AG09309 (cell line): ENCODE results near the gene CABP4.
"Not testable (repeated sequence)": the region's sequence is repeated elsewhere in the genome, so short reads cannot be mapped to it uniquely, and the experiment has no call there.

ENCODE experiments used
- DNase-seq: peaks from one replicate; pipeline ENCODE4 v3.0.0-alpha.2; 2010; ENCODE audit warnings: low read depth
- H3K4me3 ChIP-seq: 2 replicates; pipeline ENCODE4 v1.5.1; 2011; ENCODE audit warnings: mild to moderate bottlenecking, low read depth, low read length, moderate library complexity; ENCODE audit not compliant: control insufficient read depth
- CTCF ChIP-seq: IDR thresholded peaks from 2 replicates; pipeline ENCODE4 v1.5.1; 2011; ENCODE audit warnings: mild to moderate bottlenecking, low read depth, low read length, inconsistent platforms; ENCODE audit not compliant: insufficient read depth, control insufficient read depth; ENCODE audit errors: missing control alignments

The CABP4 gene

GRCh38 chr11:67465189-67465510 is 10.0 kb downstream of the CABP4 start:
- TF ChIP-seq CTCF = no peak
- no peak overlapping the region for H3K4me3 ChIP-seq
- DNase-seq = no peak

DNA sequence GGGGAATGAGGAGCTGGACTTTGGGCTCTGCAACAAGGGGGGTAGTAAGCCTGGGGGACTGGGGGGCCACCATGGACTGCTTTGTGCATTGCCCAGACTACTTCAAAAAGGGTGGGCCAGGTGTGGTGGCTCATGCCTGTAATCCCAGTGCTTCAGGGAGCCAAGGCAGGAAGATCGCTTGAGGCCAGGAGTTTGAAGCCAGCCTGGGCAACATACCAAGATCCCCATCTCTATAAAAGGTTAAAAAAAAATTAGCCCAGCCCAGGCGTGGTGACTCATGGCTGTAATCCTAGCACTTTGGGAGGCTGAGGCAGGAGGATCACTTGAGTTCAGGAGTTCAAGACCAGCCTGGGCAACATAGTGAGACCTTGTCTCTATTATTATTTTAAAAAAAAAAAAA is 10.4 kb downstream of the CABP4 start:
- not testable (repeated sequence) for DNase-seq, H3K4me3 ChIP-seq

DNA sequence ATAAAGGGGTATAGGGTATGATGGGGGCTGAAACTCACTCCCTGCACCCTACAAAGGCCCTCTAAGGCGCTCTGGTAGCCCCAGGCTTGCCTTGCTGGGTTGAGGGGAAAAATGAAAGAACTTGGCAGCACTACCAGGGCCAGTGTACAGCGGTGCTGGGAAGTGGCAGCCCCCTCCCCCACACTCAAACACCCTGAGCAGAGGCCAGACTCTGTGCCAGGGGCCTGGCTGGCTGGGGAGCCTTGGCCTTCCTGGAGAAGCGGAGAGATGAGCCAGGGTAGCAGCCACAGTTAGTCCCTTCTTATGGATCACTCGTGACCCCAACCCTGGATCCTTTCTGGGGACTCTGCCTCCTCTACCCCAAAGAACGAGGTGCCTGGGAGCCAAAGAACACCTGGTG is 11.2 kb downstream of the CABP4 start:
- no peak overlapping the region for H3K4me3 ChIP-seq
- no peak for DNase-seq
- no peak for TF ChIP-seq CTCF

GRCh38 chr11:67466962-67467771 is 12.0 kb downstream of the CABP4 start:
- H3K4me3 ChIP-seq = no peak overlapping the region
- TF ChIP-seq CTCF = no peak
- no peak for DNase-seq

DNA sequence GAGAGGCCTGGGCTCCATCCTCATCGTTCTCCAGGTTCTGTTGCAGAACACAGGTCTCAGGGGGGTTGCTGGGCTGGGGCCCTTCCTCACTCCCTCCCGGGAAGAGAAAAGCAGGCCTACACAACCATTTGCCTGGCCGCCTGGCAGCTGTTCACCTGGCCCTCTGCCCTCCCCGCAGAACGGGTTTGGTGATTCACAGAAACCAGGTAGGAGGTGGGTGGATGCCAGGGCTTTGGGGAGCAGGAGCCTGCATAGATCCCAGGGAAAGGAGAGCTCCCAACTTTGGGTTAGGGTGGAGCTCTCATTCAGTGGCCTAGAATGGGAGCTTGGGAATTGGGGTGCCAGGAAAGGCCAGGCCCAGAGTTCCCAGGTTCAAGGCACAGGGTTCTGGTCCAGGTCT is 12.9 kb downstream of the CABP4 start:
- peak overlapping the region; percentile 87 for H3K4me3 ChIP-seq
- TF ChIP-seq CTCF = no peak
- DNase-seq = no peak

DNA sequence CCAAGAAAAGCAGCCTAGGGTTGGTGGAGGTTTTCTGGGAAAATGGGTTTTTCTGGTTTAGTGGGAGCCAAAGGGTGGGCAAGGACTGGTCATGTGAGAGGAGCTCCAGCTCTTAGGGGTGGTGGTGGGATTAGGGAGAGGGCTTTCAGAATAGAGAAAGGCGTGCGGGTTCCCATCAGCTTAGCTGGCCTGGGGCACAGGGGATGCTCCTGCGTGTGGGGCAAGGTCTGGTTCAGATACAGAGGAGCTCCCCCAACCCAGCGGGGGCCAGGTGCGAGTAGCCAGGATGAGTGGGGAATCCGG is 13.3 kb downstream of the CABP4 start:
- DNase-seq = no peak
- peak overlapping the region; percentile 87 for H3K4me3 ChIP-seq
- no peak for TF ChIP-seq CTCF

DNA sequence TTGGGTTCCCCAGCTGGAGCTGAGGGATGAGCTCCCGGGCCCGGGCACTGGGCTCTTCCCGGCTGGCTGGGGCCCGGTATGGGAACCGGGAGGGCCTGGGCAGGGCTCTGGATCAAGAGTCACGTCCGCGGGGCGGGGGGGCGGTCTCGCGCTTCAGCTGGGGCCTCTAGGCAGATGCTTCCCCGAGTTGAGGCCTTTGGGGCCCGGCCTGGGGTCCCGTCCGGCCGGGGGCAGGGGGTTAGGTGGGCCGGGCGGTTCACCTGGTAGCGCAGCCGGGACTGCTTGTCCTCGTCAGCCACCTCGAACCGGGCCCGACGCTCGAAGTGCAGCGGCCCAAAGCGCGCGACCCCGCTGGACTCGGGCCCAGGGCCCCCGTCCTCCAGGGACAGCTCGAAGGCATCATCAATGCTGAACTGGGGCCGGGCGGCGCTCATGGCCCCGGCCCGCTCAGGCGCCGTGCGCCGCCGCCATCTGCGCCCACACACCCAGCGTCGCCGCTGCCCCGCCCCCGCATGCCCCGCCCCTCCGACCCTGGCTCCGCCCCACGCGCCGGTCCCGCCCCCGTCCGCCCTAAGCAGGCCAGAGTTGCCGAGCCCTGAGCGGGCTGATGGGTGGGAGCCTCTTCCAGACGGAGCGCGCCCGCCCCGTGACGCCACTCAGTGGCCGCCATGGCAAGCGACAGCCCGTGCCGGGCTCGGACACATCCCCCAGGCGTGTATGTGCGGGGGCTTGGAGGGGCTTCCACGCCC is 13.8 kb downstream of the CABP4 start, which contains the start of gene TMEM134:
Gene TMEM134, minus strand, starts transcription at position 493 of the 749 bp plus-strand sequence. Its CDS starts 59 bp downstream, at position 434.
- peak; percentile 43 for TF ChIP-seq CTCF
- peak; percentile 61 for DNase-seq

More for the DNA sequence above, 13.8 kb downstream of the CABP4 start, which contains the start of gene TMEM134:
- peak within 1 kb of the TSS; percentile 87 for H3K4me3 ChIP-seq
